H9 (cell line): Measurements from ENCODE around the gene MUC5AC. TPM values are rescaled to one million over a fixed set of nuclear protein-coding genes. Genes with fewer than 3 reads are reported as not detected.

Experiments
- DNase-seq: peaks from one replicate; pipeline ENCODE4 v3.0.0-alpha.2; 2017
- H2AFZ ChIP-seq: one replicate; pipeline ENCODE4 v1.6.1; 2013; ENCODE audit warnings: mild to moderate bottlenecking, low read length, control low read depth, moderate library complexity
- H2AK5ac ChIP-seq: 2 replicates; pipeline ENCODE4 v1.6.1; 2013; ENCODE audit warnings: low read length, control low read depth, mixed read lengths; ENCODE audit not compliant: insufficient read length
- H2BK120ac ChIP-seq: one replicate; pipeline ENCODE4 v1.6.1; 2013; ENCODE audit warnings: low read depth, mild to moderate bottlenecking, low read length, control low read depth, inconsistent platforms; ENCODE audit not compliant: poor library complexity, severe bottlenecking
- H2BK12ac ChIP-seq: 2 replicates; pipeline ENCODE4 v1.6.1; 2013; ENCODE audit warnings: low read length, control low read depth, mixed read lengths, low read depth; ENCODE audit not compliant: insufficient read length
- H2BK15ac ChIP-seq: 2 replicates; pipeline ENCODE4 v1.6.1; 2013; ENCODE audit warnings: low read depth, low read length, control low read depth
- H2BK20ac ChIP-seq: one replicate; pipeline ENCODE4 v1.6.1; 2013; ENCODE audit warnings: low read depth, mild to moderate bottlenecking, low read length, control low read depth, inconsistent platforms; ENCODE audit not compliant: poor library complexity, severe bottlenecking
- H2BK5ac ChIP-seq: 2 replicates; pipeline ENCODE4 v1.6.1; 2013; ENCODE audit warnings: low read length, control low read depth, mixed read lengths; ENCODE audit not compliant: insufficient read length
- H3K14ac ChIP-seq: 2 replicates; pipeline ENCODE4 v1.6.1; 2013; ENCODE audit warnings: low read length, control low read depth; ENCODE audit not compliant: insufficient read depth
- H3K18ac ChIP-seq: 2 replicates; pipeline ENCODE4 v1.6.1; 2013; ENCODE audit warnings: low read depth, mild to moderate bottlenecking, mixed read lengths, low read length, control low read depth; ENCODE audit not compliant: insufficient read length
- H3K23ac ChIP-seq: 2 replicates; pipeline ENCODE4 v1.6.1; 2013; ENCODE audit warnings: low read length, control low read depth, mixed read lengths, low read depth; ENCODE audit not compliant: insufficient read length
- H3K23me2 ChIP-seq: 2 replicates; pipeline ENCODE4 v1.6.1; 2013; ENCODE audit warnings: low read depth, mild to moderate bottlenecking, mixed read lengths, low read length, control low read depth; ENCODE audit not compliant: insufficient read length, poor library complexity, severe bottlenecking
- H3K27ac ChIP-seq: 2 replicates; pipeline ENCODE4 v1.5.1; 2013; ENCODE audit warnings: low read length, control low read depth, mixed read lengths, low read depth; ENCODE audit not compliant: insufficient read length
- H3K27me3 ChIP-seq: 2 replicates; pipeline ENCODE4 v1.6.1; 2013; ENCODE audit warnings: low read length, control low read depth, inconsistent platforms; ENCODE audit not compliant: insufficient read depth
- H3K4ac ChIP-seq: 2 replicates; pipeline ENCODE4 v1.6.1; 2013; ENCODE audit warnings: low read depth, mild to moderate bottlenecking, control low read depth, inconsistent platforms, low read length, moderate library complexity
- H3K4me1 ChIP-seq: 2 replicates; pipeline ENCODE4 v1.6.1; 2013; ENCODE audit warnings: low read length, control low read depth, inconsistent platforms; ENCODE audit not compliant: insufficient read depth
- H3K4me2 ChIP-seq: 2 replicates; pipeline ENCODE4 v1.6.1; 2013; ENCODE audit warnings: low read length, control low read depth, mixed read lengths; ENCODE audit not compliant: insufficient read length, insufficient read depth
- H3K56ac ChIP-seq: 2 replicates; pipeline ENCODE4 v1.6.1; 2013; ENCODE audit warnings: low read depth, mild to moderate bottlenecking, mixed read lengths, low read length, control low read depth; ENCODE audit not compliant: insufficient read length
- H3K79me1 ChIP-seq: 2 replicates; pipeline ENCODE4 v1.6.1; 2013; ENCODE audit warnings: low read depth, mild to moderate bottlenecking, moderate library complexity, low read length, control low read depth, inconsistent platforms; ENCODE audit not compliant: insufficient read depth, poor library complexity, severe bottlenecking
- H3K79me2 ChIP-seq: 2 replicates; pipeline ENCODE4 v1.6.1; 2013; ENCODE audit warnings: low read length, control low read depth, inconsistent platforms; ENCODE audit not compliant: insufficient read depth
- H3K9ac ChIP-seq: 2 replicates; pipeline ENCODE4 v1.6.1; 2013; ENCODE audit warnings: low read length, control low read depth, mixed read lengths; ENCODE audit not compliant: insufficient read length; ENCODE audit errors: extremely low read depth
- H3K9me3 ChIP-seq: one replicate; pipeline ENCODE4 v1.6.1; 2013; ENCODE audit warnings: low read depth, low read length, inconsistent platforms; ENCODE audit not compliant: control insufficient read depth
- H3T11ph ChIP-seq: one replicate; pipeline ENCODE4 v1.6.1; 2013; ENCODE audit warnings: mild to moderate bottlenecking, low read length, control low read depth, inconsistent platforms
- H4K20me1 ChIP-seq: one replicate; pipeline ENCODE4 v1.6.1; 2013; ENCODE audit not compliant: control insufficient read depth, insufficient read length, insufficient read depth
- H4K5ac ChIP-seq: 2 replicates; pipeline ENCODE4 v1.6.1; 2013; ENCODE audit warnings: low read depth, mild to moderate bottlenecking, mixed read lengths, low read length, control low read depth; ENCODE audit not compliant: insufficient read length
- H4K8ac ChIP-seq: replicated peaks from 2 replicates; pipeline ENCODE4 v1.6.1; 2013; ENCODE audit warnings: low read length, control low read depth, mixed read lengths, low read depth; ENCODE audit not compliant: insufficient read length
- H4K91ac ChIP-seq: 2 replicates; pipeline ENCODE4 v1.6.1; 2013; ENCODE audit warnings: low read depth, mild to moderate bottlenecking, moderate library complexity, mixed read lengths, low read length, control low read depth; ENCODE audit not compliant: insufficient read length
- H3K27ac Mint-ChIP-seq, 3 experiments: 2 replicates in 2 of 3; 3 replicates in 1 of 3; pipeline ENCODE4 v1.8.0; 2020 to 2021; ENCODE audit warnings: mixed read lengths in 3 of 3, mild to moderate bottlenecking in 1 of 3, moderate library complexity in 1 of 3
- H3K27me3 Mint-ChIP-seq: 2 replicates; pipeline ENCODE4 v1.8.0; 2021; ENCODE audit warnings: low read depth, mild to moderate bottlenecking, moderate library complexity, mixed read lengths
- H3K36me3 Mint-ChIP-seq, 3 experiments: 2 replicates in 2 of 3; 3 replicates in 1 of 3; pipeline ENCODE4 v1.8.0; 2020 to 2021; ENCODE audit warnings: low read depth in 3 of 3, mixed read lengths in 3 of 3; ENCODE audit not compliant: insufficient read depth in 1 of 3
- H3K4me1 Mint-ChIP-seq, 2 experiments: 2 replicates each; pipeline ENCODE4 v1.8.0; 2020; ENCODE audit warnings: mixed read lengths in 2 of 2
- H3K4me3 Mint-ChIP-seq, 2 experiments: 2 replicates in 1 of 2; 3 replicates in 1 of 2; pipeline ENCODE4 v1.8.0; 2020 to 2021; ENCODE audit warnings: mild to moderate bottlenecking in 2 of 2, mixed read lengths in 2 of 2, moderate library complexity in 1 of 2
- H3K9me3 Mint-ChIP-seq, 2 experiments: 2 replicates in 1 of 2; 3 replicates in 1 of 2; pipeline ENCODE4 v1.8.0; 2020; ENCODE audit warnings: mild to moderate bottlenecking in 2 of 2, mixed read lengths in 2 of 2, moderate library complexity in 1 of 2
- WGBS: extraction: QIAGEN DNeasy Blood & Tissue Kit; methylation state at CpG from one replicate; pipeline ENCODE4 v1.1.7; 2013; ENCODE audit warnings: missing lambda C conversion rate, low lambda C conversion rate, mixed read lengths; ENCODE audit not compliant: insufficient read length; ENCODE audit errors: extremely low coverage; 5-methylcytosine and 5-hydroxymethylcytosine counted together
- total RNA-seq: library from RNA; stranded (reverse); gene quantifications from 2 replicates; pipeline ENCODE4 v1.2.1, GENCODE V29; 2021
- TF ChIP-seq, protein P1 (sequence below): fragments of 200-600 bp; sonication (generic); conservative IDR thresholded peaks from 3 replicates; pipeline ENCODE4 v1.8.0; 2021; ENCODE audit warnings: antibody characterized with exemption, mild to moderate bottlenecking

The MUC5AC gene
- total RNA-seq, 1 experiment from 2014 or later: not detected

DNA sequence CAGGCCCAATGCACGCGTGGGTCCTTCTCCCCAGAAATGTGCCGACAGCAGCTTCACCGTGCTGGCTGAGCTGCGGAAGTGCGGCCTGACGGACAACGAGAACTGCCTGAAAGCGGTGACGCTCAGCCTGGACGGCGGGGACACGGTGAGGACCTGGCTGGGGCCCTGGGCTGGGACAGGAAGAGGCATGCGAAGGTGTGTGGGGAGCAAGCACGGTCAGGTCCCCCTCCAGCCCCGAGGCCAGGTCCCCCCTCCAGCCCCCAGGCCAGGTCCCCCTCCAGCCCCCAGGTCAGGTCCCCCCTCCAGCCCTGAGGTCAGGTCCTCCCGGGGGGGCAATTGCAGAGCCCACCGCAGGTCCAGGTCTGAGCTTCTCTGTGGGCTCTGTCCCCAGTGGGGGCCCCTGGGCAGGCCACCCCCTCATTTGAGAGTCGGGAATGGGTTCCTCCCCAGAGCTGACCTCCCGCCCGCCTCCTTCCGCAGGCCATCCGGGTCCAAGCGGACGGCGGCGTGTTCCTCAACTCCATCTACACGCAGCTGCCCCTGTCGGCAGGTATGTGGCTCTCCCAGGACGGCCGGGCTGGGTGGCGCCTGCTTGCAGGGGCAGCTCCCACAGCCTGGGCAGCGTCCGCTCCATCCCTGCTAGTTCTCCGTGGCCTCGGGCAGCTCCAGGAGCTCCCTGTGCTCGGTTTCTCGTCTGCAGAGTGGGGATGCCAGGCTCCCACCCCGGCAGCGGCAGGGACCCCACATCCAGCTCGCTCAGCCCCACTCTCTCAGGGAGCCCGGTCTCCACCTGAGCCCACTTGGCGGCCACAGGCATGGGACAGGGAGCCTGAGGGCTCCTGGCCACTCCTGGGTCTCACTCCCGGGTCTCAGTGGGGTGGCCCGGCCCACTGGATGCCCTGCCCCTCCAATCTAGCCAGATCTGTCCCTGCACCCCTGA is 73.0 kb downstream of the MUC5AC start:
- H3K56ac ChIP-seq: no peak overlapping the region
- Mint-ChIP-seq H3K27me3 (no peaks in the 10 kb centered on the region), H3K9me3 (no peaks in the 10 kb centered on the region), H3K4me3 (no peak overlapping the region), H3K27ac (no peak overlapping the region), H3K36me3 (no peaks in the 10 kb centered on the region), H3K4me1 (peaks cover 0 to 2% of the 10 kb centered on the region in 2 experiments; a peak in 2 of 4 replicates)
- H3K23me2 ChIP-seq: no peaks in the 10 kb centered on the region
- no peak overlapping the region for H3K27ac ChIP-seq
- no peak overlapping the region for H2BK12ac ChIP-seq
- no peaks in the 10 kb centered on the region for H3K79me1 ChIP-seq
- no peak overlapping the region for H2AK5ac ChIP-seq
- no peak overlapping the region for H3K9ac ChIP-seq
- H2BK5ac ChIP-seq: no peak overlapping the region
- H3K79me2 ChIP-seq: no peaks in the 10 kb centered on the region
- no peak overlapping the region for H4K8ac ChIP-seq
- H3K4ac ChIP-seq: no peak overlapping the region
- WGBS: no CpG with 5 or more reads among the region's 45 CpGs
- H3K14ac ChIP-seq: no peak overlapping the region; the same call in 1 of the 2 replicates
- DNase-seq: peak; percentile 41
- no peak overlapping the region for H3K23ac ChIP-seq
- H4K20me1 ChIP-seq: peaks cover 3% of the 10 kb centered on the region
- no peaks in the 10 kb centered on the region for H3K4me1 ChIP-seq
- H4K5ac ChIP-seq: no peak overlapping the region
- TF ChIP-seq, protein P1, sequence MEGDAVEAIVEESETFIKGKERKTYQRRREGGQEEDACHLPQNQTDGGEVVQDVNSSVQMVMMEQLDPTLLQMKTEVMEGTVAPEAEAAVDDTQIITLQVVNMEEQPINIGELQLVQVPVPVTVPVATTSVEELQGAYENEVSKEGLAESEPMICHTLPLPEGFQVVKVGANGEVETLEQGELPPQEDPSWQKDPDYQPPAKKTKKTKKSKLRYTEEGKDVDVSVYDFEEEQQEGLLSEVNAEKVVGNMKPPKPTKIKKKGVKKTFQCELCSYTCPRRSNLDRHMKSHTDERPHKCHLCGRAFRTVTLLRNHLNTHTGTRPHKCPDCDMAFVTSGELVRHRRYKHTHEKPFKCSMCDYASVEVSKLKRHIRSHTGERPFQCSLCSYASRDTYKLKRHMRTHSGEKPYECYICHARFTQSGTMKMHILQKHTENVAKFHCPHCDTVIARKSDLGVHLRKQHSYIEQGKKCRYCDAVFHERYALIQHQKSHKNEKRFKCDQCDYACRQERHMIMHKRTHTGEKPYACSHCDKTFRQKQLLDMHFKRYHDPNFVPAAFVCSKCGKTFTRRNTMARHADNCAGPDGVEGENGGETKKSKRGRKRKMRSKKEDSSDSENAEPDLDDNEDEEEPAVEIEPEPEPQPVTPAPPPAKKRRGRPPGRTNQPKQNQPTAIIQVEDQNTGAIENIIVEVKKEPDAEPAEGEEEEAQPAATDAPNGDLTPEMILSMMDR: no peak
- H2BK20ac ChIP-seq: no peak overlapping the region
- no peak overlapping the region for H2BK15ac ChIP-seq
- no peak overlapping the region for H4K91ac ChIP-seq
- no peak overlapping the region for H3K4me2 ChIP-seq
- H3K9me3 ChIP-seq: no peaks in the 10 kb centered on the region
- no peak overlapping the region for H2BK120ac ChIP-seq
- H3T11ph ChIP-seq: no peak overlapping the region
- no peak overlapping the region for H3K18ac ChIP-seq
- H3K27me3 ChIP-seq: no peaks in the 10 kb centered on the region
- no peak overlapping the region for H2AFZ ChIP-seq
